Activated naive CD4-positive, alpha-beta T cell (primary cell): ENCODE results near the gene XRCC3.
"Not testable (repeated sequence)": the region's sequence is repeated elsewhere in the genome, so short reads cannot be mapped to it uniquely, and the experiment has no call there.

Experiments used
- DNase-seq, 4 experiments: peaks; one replicate each; lab custom pipeline; 2025; lab: John Stamatoyannopoulos, UW

The XRCC3 gene

GRCh38 chr14:103667671-103668070, 47.6 kb downstream of the XRCC3 start:
- DNase-seq = no peak

GRCh38 chr14:103663506-103663905, 51.7 kb downstream of the XRCC3 start:
- DNase-seq = no peak

GRCh38 chr14:103662591-103662990, 52.7 kb downstream of the XRCC3 start:
- DNase-seq = no peak

GRCh38 chr14:103662029-103662428, 53.2 kb downstream of the XRCC3 start:
- DNase-seq = no peak

- no peak for DNase-seq
These were observed 55.6 kb downstream of the XRCC3 start for GRCh38 chr14:103659631-103660030.

GRCh38 chr14:103657471-103657870, 57.8 kb downstream of the XRCC3 start:
- DNase-seq = no peak

- no peak for DNase-seq
These were observed 58.5 kb downstream of the XRCC3 start for GRCh38 chr14:103656756-103657133.

GRCh38 chr14:103656031-103656755, 59.1 kb downstream of the XRCC3 start:
- no peak for DNase-seq

- no peak for DNase-seq
These were observed 60.6 kb downstream of the XRCC3 start for GRCh38 chr14:103654619-103655018.

- no peak for DNase-seq
These were observed 61.4 kb downstream of the XRCC3 start for GRCh38 chr14:103653805-103654204.

GRCh38 chr14:103653336-103653735, 61.9 kb downstream of the XRCC3 start:
- DNase-seq = not testable (repeated sequence)

GRCh38 chr14:103652806-103653205, 62.4 kb downstream of the XRCC3 start:
- DNase-seq = no peak

- DNase-seq = no peak
These were observed 63.7 kb downstream of the XRCC3 start for GRCh38 chr14:103651585-103651984.

GRCh38 chr14:103650213-103650612, 65.0 kb downstream of the XRCC3 start:
- DNase-seq = no peak

GRCh38 chr14:103649001-103649400, 66.2 kb downstream of the XRCC3 start:
- DNase-seq = no peak
